HUES6 (cell line): ENCODE data around the gene TUFT1.

ENCODE experiments used
- H3K27ac ChIP-seq: 2 replicates; pipeline ENCODE4 v1.7.0; 2013; ENCODE audit warnings: low read depth, mild to moderate bottlenecking, low read length, inconsistent platforms
- H3K27me3 ChIP-seq: 2 replicates; pipeline ENCODE4 v1.6.1; 2013; ENCODE audit warnings: low read length; ENCODE audit not compliant: control insufficient read depth, insufficient read depth
- H3K36me3 ChIP-seq: 2 replicates; pipeline ENCODE4 v1.6.1; 2013; ENCODE audit warnings: low read length; ENCODE audit not compliant: control insufficient read depth, insufficient read depth
- H3K4me1 ChIP-seq: 2 replicates; pipeline ENCODE4 v1.6.1; 2013; ENCODE audit warnings: low read length; ENCODE audit not compliant: control insufficient read depth, insufficient read depth
- H3K4me3 ChIP-seq: 2 replicates; pipeline ENCODE4 v1.5.1; 2013; ENCODE audit warnings: low read depth, low read length
- H3K9ac ChIP-seq: one replicate; pipeline ENCODE4 v1.6.1; 2013; ENCODE audit warnings: mild to moderate bottlenecking, low read length
- H3K9me3 ChIP-seq: 2 replicates; pipeline ENCODE4 v1.6.1; 2013; ENCODE audit warnings: low read depth, low read length; ENCODE audit not compliant: control insufficient read depth, insufficient read depth

The TUFT1 gene

GRCh38 chr1:151604291-151604690 is 64.2 kb downstream of the TUFT1 start:
- Histone ChIP-seq H3K9ac (no peak overlapping the region), H3K36me3 (no peaks in the 10 kb centered on the region), H3K27ac (no peak overlapping the region), H3K9me3 (no peaks in the 10 kb centered on the region), H3K4me1 (0 out of 2 replicates have a peak, but pooled peaks cover 3% of the 10 kb centered on the region), H3K27me3 (no peaks in the 10 kb centered on the region), H3K4me3 (no peak overlapping the region)

DNA sequence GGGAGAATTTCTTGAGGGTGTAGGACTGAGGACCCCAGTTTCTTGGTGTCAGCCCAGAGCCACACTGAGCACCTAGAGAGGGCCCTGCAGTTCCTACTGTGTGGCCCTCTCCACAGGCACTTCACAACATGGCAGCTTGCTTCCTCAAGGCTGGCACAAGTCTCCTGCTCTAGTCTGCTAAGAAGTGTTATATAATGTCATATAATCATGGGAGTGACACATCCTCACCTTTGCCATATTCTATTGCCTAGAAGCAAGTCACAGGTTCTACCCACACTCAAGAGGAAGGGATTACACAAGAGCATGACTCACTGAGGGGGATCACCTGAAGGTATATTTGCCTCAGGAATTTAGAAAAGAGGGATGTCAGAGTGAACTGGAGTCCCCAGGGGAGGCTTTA is 66.3 kb downstream of the TUFT1 start:
- Histone ChIP-seq H3K36me3 (no peaks in the 10 kb centered on the region), H3K9ac (no peak overlapping the region), H3K9me3 (no peaks in the 10 kb centered on the region), H3K4me1 (peaks cover 7% of the 10 kb centered on the region; the same call in 1 of the 2 replicates), H3K27ac (no peak overlapping the region), H3K27me3 (no peaks in the 10 kb centered on the region), H3K4me3 (no peak overlapping the region)

GRCh38 chr1:151606857-151607256 is 66.7 kb downstream of the TUFT1 start:
- Histone ChIP-seq H3K36me3 (no peaks in the 10 kb centered on the region), H3K4me3 (no peak overlapping the region), H3K9me3 (no peaks in the 10 kb centered on the region), H3K27ac (no peak overlapping the region), H3K4me1 (peaks cover 9% of the 10 kb centered on the region; the same call in 1 of the 2 replicates), H3K9ac (no peak overlapping the region), H3K27me3 (no peaks in the 10 kb centered on the region)

DNA sequence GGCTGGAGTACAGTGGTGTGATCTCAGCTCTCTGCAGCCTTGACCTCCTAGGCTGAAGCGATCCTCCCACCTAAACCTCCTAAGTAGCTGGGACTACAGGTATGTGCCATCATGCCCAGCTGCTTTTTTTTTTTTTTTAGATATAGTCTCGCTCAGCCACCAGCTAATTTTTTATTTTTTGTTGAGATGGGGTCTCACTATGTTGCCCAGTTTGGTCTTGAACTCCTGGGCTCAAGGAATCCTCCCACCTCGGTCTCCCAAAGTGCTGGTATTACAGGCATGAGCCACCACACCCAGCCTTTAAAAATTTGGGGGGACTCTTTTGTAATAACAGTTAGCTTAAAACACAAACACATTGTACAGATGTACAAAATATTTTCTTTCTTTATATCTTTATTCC is 70.0 kb downstream of the TUFT1 start:
- no peaks in the 10 kb centered on the region for H3K36me3 ChIP-seq
- no peaks in the 10 kb centered on the region for H3K27me3 ChIP-seq
- peaks cover 15% of the 10 kb centered on the region; the same call in 1 of the 2 replicates for H3K4me1 ChIP-seq
- H3K27ac ChIP-seq: no peak overlapping the region
- H3K9me3 ChIP-seq: no peaks in the 10 kb centered on the region
- H3K4me3 ChIP-seq: no peak overlapping the region
- no peak overlapping the region for H3K9ac ChIP-seq

- Histone ChIP-seq H3K9ac (no peak overlapping the region), H3K9me3 (no peaks in the 10 kb centered on the region), H3K4me3 (0 out of 2 replicates have a peak overlapping the region, but pooled peaks have one; percentile 100), H3K4me1 (peaks cover 15% of the 10 kb centered on the region; the same call in 1 of the 2 replicates), H3K27me3 (no peaks in the 10 kb centered on the region), H3K36me3 (no peaks in the 10 kb centered on the region), H3K27ac (no peak overlapping the region)
Observed at GRCh38 chr1:151611288-151611790, 71.2 kb downstream of the TUFT1 start.

DNA sequence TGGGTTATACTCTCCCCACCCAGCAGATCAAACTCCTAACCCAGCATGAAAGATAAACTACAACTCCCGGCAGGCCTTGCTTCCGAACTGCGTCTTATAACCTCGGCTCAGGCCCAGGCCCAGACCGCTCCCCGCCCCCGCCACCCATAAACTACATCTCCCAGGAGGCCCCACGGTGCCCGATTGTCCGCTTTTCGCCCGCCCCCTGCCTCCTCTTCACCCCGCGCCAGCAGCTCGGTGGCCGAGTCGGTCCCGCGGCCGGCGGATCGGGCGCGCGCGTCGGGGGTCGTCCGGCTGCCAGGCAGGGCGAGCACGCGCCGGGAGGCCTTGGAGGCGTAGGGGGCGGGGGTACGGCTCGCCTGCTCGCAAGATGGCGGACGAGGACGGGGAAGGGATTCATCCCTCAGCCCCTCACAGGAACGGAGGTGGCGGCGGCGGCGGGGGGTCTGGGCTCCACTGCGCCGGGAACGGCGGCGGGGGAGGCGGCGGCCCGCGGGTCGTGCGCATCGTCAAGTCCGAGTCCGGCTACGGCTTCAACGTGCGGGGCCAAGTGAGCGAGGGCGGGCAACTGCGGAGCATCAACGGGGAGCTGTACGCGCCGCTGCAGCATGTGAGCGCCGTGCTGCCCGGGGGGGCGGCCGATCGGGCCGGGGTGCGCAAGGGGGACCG is 71.9 kb downstream of the TUFT1 start, which contains the start of gene SNX27:
TSS of gene SNX27 (plus strand) at position 219 of the 669 bp plus-strand sequence. CDS start at position 371, 152 bp downstream.
- peaks cover 15% of the 10 kb centered on the region; the same call in 1 of the 2 replicates for H3K4me1 ChIP-seq
- H3K36me3 ChIP-seq: no peaks in the 10 kb centered on the region
- H3K9ac ChIP-seq: peak within 1 kb of the TSS; percentile 81
- peak within 1 kb of the TSS; percentile 66 for H3K27ac ChIP-seq
- H3K27me3 ChIP-seq: no peaks in the 10 kb centered on the region
- H3K9me3 ChIP-seq: no peaks in the 10 kb centered on the region
- H3K4me3 ChIP-seq: peak within 1 kb of the TSS; percentile 100

DNA sequence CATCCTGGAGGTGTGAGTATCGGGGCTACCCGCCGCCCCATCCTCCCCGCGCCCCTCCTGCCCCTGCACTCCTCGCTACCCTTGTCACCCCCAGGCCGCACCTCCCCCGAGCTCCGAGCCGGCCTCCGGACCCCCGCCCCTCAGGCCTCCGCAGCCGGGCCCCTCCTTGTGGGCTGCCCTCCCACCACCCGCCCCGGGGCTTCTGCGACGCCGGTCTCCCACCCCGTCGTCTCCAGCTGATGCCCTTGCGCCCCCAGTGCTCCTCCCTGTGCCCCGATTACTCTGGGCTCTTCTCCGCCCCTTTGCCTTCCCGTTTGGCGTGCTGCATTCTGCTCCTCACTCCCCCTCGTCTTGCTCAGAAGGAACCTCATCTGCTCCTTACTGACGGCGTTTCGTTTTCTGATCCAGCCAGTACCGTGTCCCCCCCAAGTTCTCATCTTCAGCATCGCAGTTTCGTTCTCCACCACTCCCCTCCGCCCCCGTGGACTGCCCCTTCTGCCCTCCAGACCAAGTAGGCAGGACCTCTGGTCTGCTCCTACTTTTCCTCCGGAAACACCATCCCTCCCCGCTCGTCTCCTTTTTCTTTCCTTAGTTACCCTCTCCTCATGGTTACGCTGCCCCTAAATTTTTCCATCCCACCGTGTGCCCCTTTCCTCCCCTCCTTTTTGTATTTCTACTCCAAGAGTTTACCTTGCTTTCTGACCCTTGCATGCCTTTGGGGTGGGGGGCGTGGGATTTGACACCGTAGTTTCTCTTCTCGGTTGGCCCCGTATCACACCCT is 72.6 kb downstream of the TUFT1 start:
- H3K9me3 ChIP-seq: no peaks in the 10 kb centered on the region
- no peaks in the 10 kb centered on the region for H3K36me3 ChIP-seq
- H3K27ac ChIP-seq: peak overlapping the region; percentile 66; the same call in 1 of the 2 replicates
- no peaks in the 10 kb centered on the region for H3K27me3 ChIP-seq
- peak overlapping the region; percentile 81 for H3K9ac ChIP-seq
- peak overlapping the region; percentile 100 for H3K4me3 ChIP-seq
- peaks cover 15% of the 10 kb centered on the region; the same call in 1 of the 2 replicates for H3K4me1 ChIP-seq

DNA sequence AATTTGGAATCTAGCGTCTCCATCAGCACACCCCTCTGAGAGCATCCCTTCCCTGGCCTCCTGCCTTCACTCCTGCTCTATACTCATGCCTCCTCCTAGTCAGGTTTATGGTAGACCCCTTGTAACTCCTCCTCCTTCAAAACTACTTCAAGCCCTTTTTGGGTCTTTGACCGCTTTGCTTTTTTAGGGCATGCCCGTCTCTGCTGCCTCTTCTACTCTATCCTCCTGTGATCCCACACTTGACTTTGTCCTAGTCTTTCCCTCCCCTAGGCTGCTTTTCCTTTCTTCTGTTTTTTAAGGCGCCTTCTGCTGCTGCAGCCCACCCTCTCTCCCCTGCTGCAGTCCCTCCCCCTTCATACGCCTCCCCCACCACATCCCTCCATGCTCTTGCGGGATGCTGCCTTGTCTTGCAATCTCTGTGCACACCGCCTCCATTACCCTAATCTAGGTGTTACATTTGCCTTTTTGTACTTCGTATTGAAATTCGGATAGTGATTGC is 73.2 kb downstream of the TUFT1 start:
- H3K9ac ChIP-seq: peak overlapping the region; percentile 77
- peaks cover 13% of the 10 kb centered on the region; the same call in 1 of the 2 replicates for H3K4me1 ChIP-seq
- no peaks in the 10 kb centered on the region for H3K27me3 ChIP-seq
- peak overlapping the region; percentile 100 for H3K4me3 ChIP-seq
- H3K9me3 ChIP-seq: no peaks in the 10 kb centered on the region
- no peaks in the 10 kb centered on the region for H3K36me3 ChIP-seq
- H3K27ac ChIP-seq: no peak overlapping the region

DNA sequence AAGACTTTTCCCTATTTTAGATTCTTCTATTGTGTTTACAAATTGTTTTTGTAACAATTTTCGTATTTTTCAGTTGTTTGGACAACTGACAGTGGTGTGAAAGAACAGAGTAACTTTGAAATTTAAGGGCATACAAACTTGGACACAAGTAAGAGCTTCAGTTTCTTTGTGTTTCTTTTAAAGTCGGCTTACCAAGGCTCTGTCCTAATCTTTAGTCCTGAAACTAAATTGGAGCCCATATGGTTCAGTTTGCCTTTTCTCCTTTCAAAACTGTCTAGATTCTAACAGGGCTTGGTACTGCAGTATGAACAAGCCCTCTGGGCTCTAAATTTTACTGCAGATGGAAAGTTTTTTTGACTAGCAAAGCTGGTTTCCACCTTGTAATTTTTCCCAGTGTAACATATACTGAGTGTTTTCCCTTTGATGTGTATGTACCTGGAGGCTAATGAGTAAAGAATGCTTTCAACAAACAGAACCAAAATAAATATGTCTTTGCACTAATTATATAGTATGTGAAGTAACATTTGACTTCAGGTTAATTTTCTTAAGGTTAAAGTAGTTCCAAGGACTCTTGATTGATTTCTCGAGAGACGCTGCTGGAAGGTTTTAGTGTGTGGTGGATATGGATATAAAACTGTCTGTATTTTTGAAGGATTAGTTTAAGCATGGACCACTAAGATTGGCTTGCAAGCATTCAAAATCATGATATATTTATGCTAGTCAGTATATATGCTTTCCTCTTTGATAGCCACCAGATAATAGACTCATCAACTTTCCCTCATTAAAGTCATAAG is 75.8 kb downstream of the TUFT1 start:
- Histone ChIP-seq H3K9ac (no peak overlapping the region), H3K36me3 (no peaks in the 10 kb centered on the region), H3K27me3 (no peaks in the 10 kb centered on the region), H3K27ac (no peak overlapping the region), H3K9me3 (no peaks in the 10 kb centered on the region), H3K4me1 (peaks cover 16% of the 10 kb centered on the region; the same call in 1 of the 2 replicates), H3K4me3 (no peak overlapping the region)

GRCh38 chr1:151616505-151616849 is 76.4 kb downstream of the TUFT1 start:
- Histone ChIP-seq H3K9me3 (no peaks in the 10 kb centered on the region), H3K27me3 (no peaks in the 10 kb centered on the region), H3K27ac (no peak overlapping the region), H3K4me3 (no peak overlapping the region), H3K9ac (no peak overlapping the region), H3K4me1 (peaks cover 15% of the 10 kb centered on the region; the same call in 1 of the 2 replicates), H3K36me3 (no peaks in the 10 kb centered on the region)
